Neural progenitor cell (in vitro differentiated cells): ENCODE results near the gene ANKS4B.

ENCODE experiments used
- CTCF ChIP-seq: fragments of 200-600 bp; sonication (generic); IDR thresholded peaks from 2 replicates; pipeline ENCODE4 v1.5.1; 2017; ENCODE audit warnings: antibody characterized with exemption, mild to moderate bottlenecking
- EZH2phosphoT487 ChIP-seq: fragments of 200-600 bp; sonication (generic); IDR thresholded peaks from 2 replicates; pipeline ENCODE4 v1.6.1; 2017; ENCODE audit warnings: antibody characterized with exemption

DNA sequence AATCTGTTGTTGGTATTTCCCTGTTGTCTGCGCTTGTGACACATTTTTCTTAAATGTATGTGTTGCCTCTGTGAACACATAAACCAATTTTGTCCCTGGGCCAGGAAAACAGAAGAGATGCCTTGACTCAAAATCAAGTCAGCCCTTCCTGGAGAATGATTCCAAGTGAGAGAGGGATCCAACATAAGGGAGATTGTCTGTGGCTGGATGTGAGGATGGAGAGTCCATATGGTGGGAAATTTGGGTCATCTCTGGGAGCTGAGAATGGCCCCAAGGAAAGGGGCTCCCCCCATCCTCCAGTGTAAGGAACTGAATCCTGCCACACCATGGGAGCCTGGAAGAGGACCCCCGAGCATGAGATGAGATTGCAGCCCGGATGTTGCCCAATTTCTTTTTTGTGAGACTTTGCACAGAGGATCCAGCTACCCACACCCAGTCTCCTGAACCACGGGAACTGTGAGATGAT is 31.1 kb downstream of the ANKS4B start:
- TF ChIP-seq EZH2phosphoT487 (no peak), CTCF (no peak)
